Measurements from ENCODE around the gene CORO2A.

- TF ChIP-seq MAFK (IDR thresholded peaks at IDR 0.05; ENCODE audit: low read depth, low read length): no peak
- TF ChIP-seq POLR2A (IDR thresholded peaks at IDR 0.05; ENCODE audit: low read depth, low read length): no peak
- TF ChIP-seq MAZ (IDR thresholded peaks at IDR 0.05; ENCODE audit: borderline replicate concordance, low read depth, low read length): no peak
- TF ChIP-seq CTCF (conservative IDR thresholded peaks at IDR 0.05; ENCODE audit: low read depth, low read length): no peak
Measured at GRCh38 chr9:98234245-98234825, 41.9 kb upstream of the CORO2A start.

Data from IMR-90 (cell line).